ENCODE results near the gene FNDC3B. TPM values are rescaled to one million over a fixed set of nuclear protein-coding genes. Genes with fewer than 3 reads are reported as not detected.

FNDC3B gene
- total RNA-seq, 4 donors from 2014 or later, result 49.7 to 188 (median 165) TPM

DNA sequence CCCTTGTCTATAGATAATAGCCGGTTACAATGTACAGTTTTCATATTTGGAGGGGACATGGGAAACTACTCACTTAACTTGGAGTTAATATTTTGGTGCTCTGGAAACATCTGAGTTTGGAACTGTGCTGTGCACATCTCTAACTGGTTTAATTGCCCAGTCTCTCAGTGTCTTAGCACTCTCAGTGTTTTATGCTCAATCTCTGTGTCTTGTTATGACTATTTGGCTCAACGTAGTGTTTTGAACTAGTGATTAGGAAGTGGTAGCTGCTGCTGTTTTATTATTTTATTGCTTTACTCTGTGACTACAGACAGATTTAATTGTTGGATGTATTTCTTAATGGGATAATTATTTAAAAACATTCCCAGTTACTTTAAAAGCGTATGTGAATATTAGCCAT is 17.0 kb downstream of the FNDC3B start:
- no peak for DNase-seq
- no peak for TF ChIP-seq POLR2A (IDR thresholded peaks at IDR 0.05)
- TF ChIP-seq, protein P1, sequence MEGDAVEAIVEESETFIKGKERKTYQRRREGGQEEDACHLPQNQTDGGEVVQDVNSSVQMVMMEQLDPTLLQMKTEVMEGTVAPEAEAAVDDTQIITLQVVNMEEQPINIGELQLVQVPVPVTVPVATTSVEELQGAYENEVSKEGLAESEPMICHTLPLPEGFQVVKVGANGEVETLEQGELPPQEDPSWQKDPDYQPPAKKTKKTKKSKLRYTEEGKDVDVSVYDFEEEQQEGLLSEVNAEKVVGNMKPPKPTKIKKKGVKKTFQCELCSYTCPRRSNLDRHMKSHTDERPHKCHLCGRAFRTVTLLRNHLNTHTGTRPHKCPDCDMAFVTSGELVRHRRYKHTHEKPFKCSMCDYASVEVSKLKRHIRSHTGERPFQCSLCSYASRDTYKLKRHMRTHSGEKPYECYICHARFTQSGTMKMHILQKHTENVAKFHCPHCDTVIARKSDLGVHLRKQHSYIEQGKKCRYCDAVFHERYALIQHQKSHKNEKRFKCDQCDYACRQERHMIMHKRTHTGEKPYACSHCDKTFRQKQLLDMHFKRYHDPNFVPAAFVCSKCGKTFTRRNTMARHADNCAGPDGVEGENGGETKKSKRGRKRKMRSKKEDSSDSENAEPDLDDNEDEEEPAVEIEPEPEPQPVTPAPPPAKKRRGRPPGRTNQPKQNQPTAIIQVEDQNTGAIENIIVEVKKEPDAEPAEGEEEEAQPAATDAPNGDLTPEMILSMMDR (IDR thresholded peaks at IDR 0.05), result no peak
- intact Hi-C loops (cut with DNase I; ENCODE audit: low total_unique reads), result no loop called here
- H3K4me1 ChIP-seq, result peaks cover 0 to 6% of the 10 kb centered on the region in 2 donors
- H3K27me3 ChIP-seq, result no peaks in the 10 kb centered on the region
- H3K9me3 ChIP-seq, result no peaks in the 10 kb centered on the region
- peak overlapping the region; percentile 18 to 32 for H3K27ac ChIP-seq
- no peak overlapping the region for H3K4me3 ChIP-seq
- no peaks in the 10 kb centered on the region for H3K36me3 ChIP-seq

DNA sequence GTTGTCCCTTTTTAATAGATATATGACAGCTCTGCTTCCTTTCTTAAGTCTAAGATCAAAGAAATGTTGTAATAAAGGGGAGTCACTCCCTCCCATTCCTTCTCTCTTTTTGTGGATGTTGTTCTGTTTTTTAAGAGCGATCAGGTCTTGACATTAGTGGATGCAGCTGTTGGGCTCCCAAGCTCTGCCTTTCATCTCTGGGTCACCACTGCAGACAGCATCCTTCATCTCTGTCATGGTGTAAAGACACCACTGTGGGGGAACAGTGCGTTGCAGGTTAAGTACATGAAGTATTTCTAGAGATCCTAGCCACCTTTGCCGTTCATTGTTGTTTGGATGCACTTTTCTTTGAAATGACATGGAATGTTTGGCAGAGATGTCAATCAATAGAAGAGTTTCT is 17.7 kb downstream of the FNDC3B start:
- Histone ChIP-seq H3K9me3 (no peaks in the 10 kb centered on the region), H3K4me3 (no peak overlapping the region), H3K27ac (peak overlapping the region; percentile 18 to 32), H3K36me3 (no peaks in the 10 kb centered on the region), H3K27me3 (no peaks in the 10 kb centered on the region), H3K4me1 (peaks cover 0 to 6% of the 10 kb centered on the region in 2 donors)
- intact Hi-C loops (cut with DNase I; ENCODE audit: low total_unique reads), result no loop called here
- no peak for DNase-seq
- no peak for TF ChIP-seq POLR2A (IDR thresholded peaks at IDR 0.05)
- TF ChIP-seq, protein P1 (IDR thresholded peaks at IDR 0.05), result no peak

DNA sequence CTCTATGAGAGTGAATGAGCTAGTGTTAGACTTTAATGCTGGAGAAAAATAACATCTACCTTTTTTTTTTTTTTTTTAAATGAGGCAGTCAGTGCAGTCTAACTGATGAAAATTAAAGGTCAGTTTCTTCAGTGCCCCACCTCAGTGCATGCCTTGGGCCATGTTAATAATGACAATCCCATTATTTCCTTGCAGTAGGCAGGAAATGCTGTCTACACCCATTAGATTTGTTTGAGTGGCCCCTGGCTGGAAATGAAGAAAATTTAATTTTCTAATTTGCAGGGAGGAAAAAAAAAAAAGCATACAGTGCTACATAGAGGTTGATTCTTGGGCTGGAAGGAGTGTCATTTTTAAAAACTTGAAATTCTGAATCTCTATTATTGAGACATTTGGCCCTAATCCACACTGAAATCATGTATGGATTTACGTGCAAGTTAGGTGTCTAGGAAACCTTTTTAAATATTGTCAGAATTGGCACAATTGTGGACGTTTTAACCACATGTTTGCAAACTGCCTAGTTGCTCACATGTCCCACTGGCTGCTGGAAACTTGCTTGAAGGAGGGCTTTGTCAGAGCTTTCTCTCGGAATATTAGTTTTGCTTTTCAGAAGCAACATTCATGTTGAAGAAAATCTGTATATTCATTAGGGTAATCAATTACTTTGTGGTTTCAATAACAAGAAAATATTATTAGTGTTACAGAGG is 18.4 kb downstream of the FNDC3B start:
- Histone ChIP-seq H3K27me3 (no peaks in the 10 kb centered on the region), H3K36me3 (no peaks in the 10 kb centered on the region), H3K4me3 (no peak overlapping the region), H3K9me3 (no peaks in the 10 kb centered on the region), H3K27ac (no peak overlapping the region), H3K4me1 (peaks cover 0 to 6% of the 10 kb centered on the region in 2 donors)
- no peak for DNase-seq
- intact Hi-C loops (cut with DNase I; ENCODE audit: low total_unique reads), result no loop called here
- TF ChIP-seq, protein P1 (IDR thresholded peaks at IDR 0.05), result no peak
- no peak for TF ChIP-seq POLR2A (IDR thresholded peaks at IDR 0.05)

DNA sequence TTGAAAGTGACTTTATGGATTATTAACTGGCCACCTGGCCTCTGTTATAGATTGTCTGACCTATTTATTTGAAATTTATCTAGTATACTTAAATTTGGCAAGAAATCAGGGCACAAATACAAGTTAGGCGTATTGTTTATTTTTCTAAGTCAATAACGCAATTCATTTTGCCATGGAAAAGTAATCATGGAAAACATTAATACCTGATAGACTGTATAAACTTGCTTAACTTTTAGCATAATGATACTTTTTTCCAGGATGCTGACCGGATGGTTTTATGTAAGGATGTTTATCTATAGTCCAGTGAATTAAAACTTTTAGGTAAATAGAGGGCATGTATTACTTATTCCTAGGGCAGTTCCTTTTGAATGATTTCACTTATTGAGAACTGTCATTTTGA is 20.2 kb downstream of the FNDC3B start:
- no peak for DNase-seq
- no peak overlapping the region for H3K27ac ChIP-seq
- no peaks in the 10 kb centered on the region for H3K27me3 ChIP-seq
- TF ChIP-seq, protein P1 (IDR thresholded peaks at IDR 0.05), result no peak
- no peak for TF ChIP-seq POLR2A (IDR thresholded peaks at IDR 0.05)
- H3K36me3 ChIP-seq, result no peaks in the 10 kb centered on the region
- peaks cover 0 to 6% of the 10 kb centered on the region in 2 donors for H3K4me1 ChIP-seq
- no peaks in the 10 kb centered on the region for H3K9me3 ChIP-seq
- intact Hi-C loops (cut with DNase I; ENCODE audit: low total_unique reads), result no loop called here
- H3K4me3 ChIP-seq, result no peak overlapping the region

DNA sequence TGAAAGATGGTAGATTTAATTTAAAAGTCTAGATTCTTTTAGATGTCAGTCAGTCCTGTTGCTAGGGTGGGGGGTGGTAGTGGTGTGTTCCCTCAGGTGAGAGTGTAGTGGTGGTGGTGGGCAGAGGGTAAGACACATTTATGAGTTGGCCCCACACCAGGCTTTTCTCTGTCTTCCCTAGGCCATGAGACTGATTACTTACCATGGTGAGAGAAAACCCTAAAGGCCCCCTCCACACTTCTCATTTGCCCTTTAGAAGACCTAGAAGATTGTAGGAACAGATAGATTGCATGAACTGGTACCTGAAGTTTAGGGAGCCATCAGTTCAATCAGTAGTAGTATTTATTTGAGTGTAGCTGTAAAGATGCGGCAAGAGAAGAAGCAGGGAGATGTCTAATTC is 20.9 kb downstream of the FNDC3B start:
- intact Hi-C loops (cut with DNase I; ENCODE audit: low total_unique reads), result no loop called here
- H3K9me3 ChIP-seq, result no peaks in the 10 kb centered on the region
- no peak for TF ChIP-seq POLR2A (IDR thresholded peaks at IDR 0.05)
- TF ChIP-seq, protein P1 (IDR thresholded peaks at IDR 0.05), result no peak
- no peak overlapping the region for H3K27ac ChIP-seq
- peaks cover 4 to 6% of the 10 kb centered on the region in 2 donors for H3K4me1 ChIP-seq
- no peaks in the 10 kb centered on the region for H3K27me3 ChIP-seq
- no peaks in the 10 kb centered on the region for H3K36me3 ChIP-seq
- no peak overlapping the region for H3K4me3 ChIP-seq
- no peak for DNase-seq
